GM19397 (cell line): ENCODE data around the gene NCOA3.
A peak's percentile ranks its signal among the peaks of the same experiment; 100 is the strongest.
"Not testable (repeated sequence)": the region's sequence is repeated elsewhere in the genome, so short reads cannot be mapped to it uniquely, and the experiment has no call there.

Experiments
- ATAC-seq: cut with Tn5 transposase; IDR thresholded peaks from one replicate; pipeline ENCODE4 v1.9.1; 2021; ENCODE audit warnings: mild to moderate bottlenecking, moderate library complexity; ENCODE audit not compliant: unreplicated experiment

NCOA3 gene

DNA sequence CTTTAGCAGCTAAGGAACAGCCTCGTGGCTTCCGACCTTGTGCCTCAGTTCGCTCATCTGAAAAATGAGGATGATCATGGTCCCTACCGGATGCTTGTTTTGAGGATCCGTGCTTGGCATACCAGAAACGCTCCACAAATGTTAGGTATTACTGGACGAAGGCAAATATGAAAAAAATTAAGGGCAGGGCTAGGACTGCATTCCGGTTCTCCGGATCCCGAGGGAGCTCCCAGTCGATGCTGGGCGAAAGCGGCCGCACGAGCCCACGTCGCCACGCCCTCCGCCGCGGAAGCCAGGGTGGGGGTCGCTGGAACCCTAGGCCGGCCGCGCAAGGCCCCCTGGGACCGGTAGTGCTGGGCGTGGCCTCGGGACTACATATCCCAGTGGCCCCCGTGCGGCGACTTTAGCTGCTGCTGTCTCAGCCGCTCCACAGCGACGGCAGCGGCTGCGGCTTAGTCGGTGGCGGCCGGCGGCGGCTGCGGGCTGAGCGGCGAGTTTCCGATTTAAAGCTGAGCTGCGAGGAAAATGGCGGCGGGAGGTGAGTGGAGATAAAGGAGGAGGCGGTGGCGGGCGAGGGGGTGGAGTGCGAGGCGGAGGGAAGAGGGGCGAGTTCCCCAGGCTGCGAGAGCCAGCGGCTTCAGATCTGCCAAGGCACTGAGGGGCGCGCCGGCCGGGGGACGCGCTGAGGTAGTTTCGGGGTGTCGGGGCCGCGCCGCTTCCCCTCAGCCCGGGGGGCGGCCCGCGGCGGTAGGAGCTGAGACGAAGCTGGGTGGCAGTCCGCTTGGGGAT, at the start of gene NCOA3:
Gene NCOA3, plus strand, starts transcription at position 406 of the 789 bp plus-strand sequence. CDS start 120,361 bp downstream, outside the sequence.
- peak; percentile 80 for ATAC-seq

GRCh38 chr20:47452736-47453161, 48.9 kb upstream of the NCOA3 start:
- ATAC-seq: no peak

DNA sequence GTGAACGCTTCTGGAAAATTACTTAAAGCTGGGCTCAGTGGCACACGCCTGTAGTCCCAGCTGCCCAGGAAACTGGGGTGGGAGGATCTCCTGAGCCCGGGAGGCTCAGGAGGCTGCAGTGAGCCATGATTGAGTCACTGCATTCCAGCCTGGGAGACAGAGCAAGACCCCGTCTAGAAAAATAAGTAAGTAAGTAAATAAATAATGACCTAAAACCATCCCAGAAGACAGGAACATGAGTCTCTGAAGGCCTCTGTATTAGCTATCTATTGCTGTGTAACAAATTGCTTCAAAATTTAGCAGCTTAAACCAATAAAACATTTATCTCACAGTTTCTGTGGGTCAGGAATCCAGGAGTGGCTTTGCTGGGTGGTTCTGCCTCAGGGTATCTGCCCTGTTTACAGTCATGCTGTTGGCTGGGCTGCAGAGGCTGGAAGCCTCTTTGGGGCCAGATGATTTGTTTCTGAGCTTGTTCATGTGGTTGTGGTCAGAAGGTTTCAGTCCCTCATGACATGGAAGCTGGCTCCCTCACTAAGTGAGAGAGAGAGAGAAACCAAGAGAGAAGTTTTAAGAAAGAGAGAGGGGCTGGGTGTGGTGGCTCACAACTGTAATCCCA, 48.4 kb upstream of the NCOA3 start:
- peak; percentile 91 for ATAC-seq

DNA sequence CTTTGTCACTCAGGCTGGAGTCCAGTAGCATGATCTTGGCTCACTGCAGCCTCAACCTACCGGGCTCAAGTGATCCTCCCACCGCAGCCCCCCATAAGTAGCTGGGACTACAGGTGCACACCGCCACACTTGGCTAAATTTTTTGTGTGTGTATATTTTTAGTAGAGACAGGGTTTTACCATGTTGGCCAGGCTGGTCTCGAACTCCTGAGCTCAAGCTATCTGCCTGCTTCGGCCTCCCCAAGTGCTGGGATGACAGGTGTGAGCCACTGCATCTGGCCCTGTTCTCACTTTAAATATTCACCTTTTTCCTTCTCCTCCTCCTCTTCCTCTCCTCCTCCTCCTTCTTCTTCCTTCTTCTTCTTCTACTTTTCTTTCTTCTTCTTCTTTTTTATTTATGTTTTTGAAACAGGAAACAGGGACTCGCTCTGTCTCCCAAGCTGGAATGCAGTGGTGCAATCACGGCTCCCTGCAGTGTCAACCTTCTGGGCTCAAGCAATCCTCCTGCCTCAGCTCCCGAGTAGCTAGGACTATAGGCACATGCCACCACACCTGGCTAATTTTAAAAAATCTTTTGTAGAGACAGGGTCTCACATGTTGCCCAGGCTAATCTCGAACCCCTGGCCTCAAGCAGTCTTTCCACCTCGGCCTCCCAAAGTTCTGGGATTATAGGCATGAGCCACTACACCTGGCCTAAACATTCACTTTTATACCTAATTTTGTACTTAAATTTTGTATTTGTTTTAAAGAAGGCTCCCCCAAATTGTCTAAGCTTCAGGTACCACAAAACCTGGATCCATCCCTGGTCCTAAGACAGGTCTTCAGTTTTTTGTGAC, 47.2 kb upstream of the NCOA3 start:
- no peak for ATAC-seq

GRCh38 chr20:47455133-47456040, 46.3 kb upstream of the NCOA3 start:
- no peak for ATAC-seq

- ATAC-seq: no peak
These were observed 45.6 kb upstream of the NCOA3 start for GRCh38 chr20:47456041-47456537.

DNA sequence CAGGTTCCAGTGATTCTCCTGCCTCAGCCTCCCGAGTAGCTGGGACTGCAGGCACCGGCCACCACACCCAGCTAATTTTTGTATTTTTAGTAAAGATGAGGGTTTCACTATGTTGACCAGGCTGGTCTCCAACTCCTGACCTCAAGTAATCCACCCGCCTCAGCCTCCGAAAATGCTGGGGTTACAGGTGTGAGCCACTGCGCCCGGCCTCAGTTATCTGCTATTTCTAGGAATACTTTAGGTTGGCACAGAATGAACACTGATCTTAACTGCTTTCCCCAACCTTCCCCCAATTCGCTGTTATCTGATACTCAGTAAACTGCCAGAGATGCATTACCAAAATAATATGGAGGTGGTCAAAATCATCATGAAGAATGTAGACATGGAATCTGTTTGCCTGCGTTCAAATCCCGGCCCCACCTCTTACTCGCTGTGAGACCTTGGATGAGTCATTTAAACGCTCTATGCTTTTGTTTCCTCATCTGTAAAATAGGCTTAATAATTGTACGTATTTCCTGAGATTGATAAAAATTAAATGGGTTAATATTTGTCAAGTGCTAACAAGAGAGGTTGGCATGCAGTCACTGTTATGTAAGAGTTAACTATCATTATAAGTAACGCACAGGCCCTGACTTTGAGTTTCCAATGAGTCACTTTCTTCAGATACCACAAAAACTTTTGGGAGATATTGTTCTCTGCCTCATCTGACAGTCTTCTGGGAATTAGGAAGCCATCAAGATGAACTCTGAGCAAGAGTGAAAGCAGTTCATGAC, 44.5 kb upstream of the NCOA3 start:
- ATAC-seq: no peak

DNA sequence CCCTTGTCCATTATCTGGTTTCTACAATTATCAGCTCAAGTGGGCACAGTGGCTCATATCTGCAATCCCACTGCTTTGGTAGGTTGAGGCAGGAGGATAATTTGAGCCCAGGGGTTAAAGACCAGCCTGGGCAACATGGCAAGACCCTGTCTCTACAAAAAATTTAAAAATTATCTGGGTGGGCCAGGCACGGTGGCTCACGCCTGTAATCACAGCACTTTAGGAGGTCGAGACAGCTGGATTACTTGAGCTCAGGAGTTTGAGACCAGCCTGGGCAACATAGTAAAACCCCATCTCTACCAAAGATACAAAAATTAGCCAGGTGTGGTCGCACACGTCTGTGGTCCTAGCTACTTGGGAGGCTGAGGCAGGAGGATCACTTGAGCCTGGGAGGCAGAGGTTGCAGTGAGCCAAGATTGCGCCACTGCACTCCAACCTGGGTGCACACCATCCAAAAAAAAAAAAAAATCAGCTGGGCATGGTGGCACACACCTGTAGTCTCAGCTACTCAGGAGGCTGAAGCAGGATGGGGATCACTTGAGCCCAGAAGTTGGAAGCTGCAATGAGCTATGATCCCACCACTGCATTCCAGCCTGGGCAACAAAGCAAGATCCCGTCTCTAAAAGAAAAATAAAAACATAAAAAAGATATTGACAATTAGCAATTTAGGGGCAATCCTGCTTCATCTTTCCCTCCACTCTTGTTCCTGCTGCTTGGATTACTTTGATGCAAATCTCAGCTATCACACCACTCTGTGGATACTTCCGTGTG, 43.2 kb upstream of the NCOA3 start:
- ATAC-seq: not testable (repeated sequence)

DNA sequence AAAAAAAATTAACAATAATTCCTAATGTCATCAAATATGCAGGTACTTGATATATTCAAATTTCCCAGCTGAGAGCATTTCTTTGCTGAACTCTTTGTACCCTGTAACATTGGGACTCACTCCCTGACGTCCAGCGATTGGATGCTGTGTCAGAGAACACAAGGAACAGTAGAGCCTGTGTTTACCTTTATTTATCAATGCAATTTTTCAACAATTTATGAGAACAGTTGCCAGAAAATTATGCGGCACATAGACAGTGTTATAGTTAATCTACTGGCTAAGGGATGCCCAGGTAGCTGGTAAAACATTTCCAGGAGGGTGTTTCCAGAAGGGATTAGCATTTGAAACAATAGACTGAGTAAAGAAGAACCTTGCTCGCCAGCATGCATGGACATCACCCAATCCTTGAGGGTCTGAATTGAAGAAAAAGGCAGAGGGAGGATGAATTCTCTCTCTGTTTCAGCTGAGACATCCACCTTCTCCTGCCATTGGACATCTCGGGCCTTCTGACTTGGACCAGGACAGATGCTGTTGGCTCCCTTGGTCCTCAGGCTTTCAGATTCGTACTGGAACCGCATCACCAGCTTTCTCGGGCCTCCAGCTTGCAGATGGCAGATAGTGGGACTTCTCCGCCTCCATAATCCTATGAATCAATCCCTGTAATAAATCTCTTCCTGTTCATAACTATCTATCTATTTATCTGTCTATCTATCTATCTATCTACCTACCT, 42.2 kb upstream of the NCOA3 start:
- ATAC-seq: no peak

DNA sequence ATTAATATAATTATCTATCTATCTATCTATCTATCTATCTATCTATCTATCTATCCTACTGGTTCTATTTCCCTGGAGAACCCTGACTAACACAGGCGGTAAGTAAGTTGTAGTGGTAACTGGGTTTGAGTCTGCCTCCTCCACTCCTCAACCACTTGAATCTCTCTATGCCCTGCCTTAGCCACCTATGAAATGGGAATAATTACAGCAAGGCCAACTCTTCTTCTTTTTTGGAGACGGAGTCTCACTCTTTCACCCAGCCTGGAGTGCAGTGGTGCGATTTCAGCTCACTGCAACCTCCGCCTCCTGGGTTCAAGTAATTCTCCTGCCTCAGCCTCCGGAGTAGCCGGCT, 41.0 kb upstream of the NCOA3 start:
- ATAC-seq: not testable (repeated sequence)

DNA sequence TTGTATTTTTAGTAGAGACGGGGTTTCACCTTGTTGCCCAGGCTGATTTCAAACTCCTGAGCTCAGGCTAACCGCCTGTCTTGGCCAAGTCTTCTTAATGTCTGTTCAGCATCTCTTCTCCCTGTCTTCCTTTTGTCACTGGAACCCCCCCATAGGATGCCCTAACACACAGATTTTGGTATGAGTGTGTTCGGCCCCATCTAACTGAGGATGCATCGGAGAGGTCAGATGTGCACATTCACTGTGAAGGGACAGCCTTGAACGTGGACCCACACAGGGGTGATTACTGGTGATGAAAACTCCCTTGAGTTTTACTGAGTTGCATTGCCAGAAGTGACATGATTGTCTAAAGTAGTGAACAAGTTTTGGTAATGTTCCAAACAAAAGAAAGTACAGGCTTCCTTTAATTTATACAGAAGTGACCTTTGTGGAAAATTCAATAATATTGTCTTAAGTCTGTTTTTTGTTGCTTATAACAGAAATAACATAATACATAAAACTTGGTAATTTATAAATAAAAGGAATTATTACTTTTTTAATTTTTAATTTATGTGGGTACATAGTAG, 40.5 kb upstream of the NCOA3 start:
- ATAC-seq: no peak

- ATAC-seq: not testable (repeated sequence)
These were observed 39.8 kb upstream of the NCOA3 start for GRCh38 chr20:47461906-47462305.

DNA sequence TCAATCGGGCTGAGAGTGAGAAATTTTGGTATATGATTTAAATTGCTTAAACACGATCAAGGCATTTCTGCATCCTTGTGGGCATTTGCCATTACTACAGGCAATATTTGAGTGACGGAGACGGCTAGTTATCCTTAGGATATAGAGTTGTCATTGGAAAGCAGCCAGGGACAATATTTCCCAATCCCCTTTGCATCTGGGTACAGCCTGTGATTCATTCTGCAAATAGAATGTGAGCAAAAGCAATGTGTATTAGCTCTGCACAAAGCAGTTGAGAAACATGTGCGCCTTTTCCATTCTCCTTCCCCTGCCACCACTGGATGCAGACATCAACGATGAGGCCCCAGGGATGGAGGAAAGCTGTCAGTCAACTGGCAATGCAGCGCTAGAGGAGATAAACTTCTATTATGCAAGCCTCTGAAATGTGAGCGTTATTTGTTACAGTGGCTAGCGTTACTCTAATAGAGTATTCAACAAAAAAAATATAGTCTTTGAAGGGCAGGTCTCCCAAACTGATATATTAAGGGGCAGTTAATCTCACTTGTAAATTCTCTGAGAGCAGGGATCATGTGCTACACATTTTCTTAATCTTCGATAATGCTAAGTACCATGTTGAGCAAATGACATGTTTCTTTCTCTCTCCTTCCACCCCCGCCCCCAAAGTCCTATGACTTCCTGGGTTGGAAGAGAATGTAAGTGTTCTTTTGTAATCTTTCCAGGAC, 37.1 kb upstream of the NCOA3 start:
- no peak for ATAC-seq

- ATAC-seq: no peak
These were observed 36.2 kb upstream of the NCOA3 start for GRCh38 chr20:47465335-47466090.

DNA sequence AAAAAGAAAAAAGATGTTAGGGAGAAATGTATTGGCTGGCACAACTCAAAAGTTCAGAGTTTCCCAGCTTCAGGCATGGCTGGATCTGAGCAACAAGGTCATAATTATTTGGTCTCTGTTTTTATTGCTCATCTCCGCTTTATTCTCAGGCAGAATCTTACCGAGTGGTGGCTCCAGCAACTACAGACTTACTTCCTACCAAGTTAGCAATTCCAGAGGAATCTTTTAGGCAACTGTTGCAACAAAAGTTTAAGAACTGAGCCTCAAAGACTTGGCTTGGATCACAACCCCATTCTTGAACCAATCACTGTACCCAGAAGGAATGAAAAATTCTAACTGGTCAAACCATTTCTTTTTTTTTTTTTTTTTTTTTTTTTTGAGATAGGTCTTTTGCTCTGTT, 35.5 kb upstream of the NCOA3 start:
- ATAC-seq: no peak

GRCh38 chr20:47466704-47467459, 34.8 kb upstream of the NCOA3 start:
- ATAC-seq: no peak
